CD4-positive, alpha-beta T cell treated with Interleukin-21 for 1 hour (primary cell): ENCODE measurements around the gene AOPEP.

Experiments used
- DNase-seq: peaks from one replicate; pipeline ENCODE4 v3.0.0-alpha.2; 2020

AOPEP gene

DNA sequence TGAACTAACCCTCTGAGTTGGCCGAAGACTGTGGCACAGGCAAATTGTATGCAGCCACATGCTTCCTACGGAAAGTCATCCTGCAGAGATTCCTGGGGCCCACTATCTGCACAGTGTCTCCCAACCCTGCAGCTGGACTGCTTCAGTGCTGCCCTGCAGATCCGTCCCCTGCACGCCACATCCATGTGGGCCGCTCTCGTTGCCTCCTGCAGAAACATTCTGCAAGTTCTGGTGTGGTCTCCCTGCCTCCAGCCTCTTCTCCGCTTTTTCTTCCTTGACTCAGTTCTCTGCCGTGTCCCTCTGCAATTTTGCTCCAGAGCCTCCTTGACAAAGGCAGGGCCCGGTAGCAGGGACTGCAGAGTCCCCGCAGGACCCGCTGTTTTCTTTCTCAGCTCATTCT is 249.0 kb downstream of the AOPEP start:
- no peak for DNase-seq

DNA sequence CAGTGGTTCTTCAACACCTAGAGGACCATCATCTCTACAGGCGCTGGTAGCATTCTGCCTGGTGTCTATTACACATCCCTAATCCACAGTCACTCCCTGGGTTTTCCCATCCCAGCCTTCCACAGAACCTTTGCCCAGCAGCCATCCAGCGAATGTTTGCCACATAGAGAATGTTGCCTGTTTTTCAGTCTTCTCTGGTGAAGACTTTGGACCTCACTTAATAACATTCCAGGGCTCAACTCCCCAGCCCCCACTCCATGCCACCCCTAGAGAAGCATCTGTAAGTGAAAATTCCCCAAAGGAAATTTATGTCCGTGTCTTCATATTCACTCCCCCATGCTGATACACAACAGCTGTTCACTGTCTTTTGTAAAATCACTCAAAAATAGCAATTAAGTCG is 249.6 kb downstream of the AOPEP start:
- DNase-seq: no peak

DNA sequence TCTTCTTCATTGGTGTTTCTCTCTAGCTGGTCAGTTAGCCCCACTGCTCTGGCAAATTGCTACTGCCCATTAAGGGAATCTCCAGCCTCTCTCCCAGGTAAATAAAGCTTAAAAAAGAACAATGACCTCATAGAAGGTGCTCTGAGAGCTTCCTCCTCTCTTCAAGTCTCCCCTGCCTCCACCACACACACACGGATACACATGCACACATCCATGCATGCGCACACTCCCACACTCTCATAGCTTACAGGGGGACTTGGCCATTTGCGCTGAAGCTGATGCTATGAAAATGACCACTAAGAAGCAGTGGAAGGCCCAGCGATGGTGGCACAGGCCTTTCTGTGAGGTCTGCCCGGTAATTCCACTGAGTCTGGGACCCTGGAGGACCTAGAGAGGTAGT is 250.9 kb downstream of the AOPEP start:
- DNase-seq: no peak

DNA sequence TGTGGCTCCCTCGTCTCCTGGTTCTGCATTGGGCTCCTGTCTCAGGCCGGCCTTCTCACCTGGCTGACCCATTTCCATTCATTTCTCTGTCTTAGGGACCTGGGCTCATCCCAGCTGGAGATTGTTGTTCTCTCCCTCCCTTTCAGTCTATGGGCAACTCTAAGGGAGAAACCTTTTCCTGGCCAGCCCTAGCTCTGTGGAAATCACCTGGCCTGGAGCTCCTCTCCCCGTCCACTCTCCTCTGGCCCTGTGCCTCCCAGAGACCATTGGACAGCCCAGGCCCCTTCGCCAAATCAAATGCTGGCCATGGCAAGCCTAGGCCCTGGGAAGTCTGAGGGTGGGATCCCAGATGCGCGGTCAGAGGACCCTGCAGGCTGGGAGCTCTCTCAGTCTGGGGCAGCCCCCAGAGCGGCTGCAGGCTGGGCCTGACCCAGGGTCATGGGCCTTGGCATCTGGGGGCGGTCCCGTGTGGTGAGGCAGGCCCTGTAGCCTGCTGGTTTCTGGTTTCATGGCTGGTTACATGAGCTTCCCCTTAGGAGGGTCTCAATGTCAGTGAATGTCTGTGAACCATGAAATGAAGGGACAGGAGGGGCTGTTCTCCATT is 253.5 kb downstream of the AOPEP start:
- DNase-seq: no peak

DNA sequence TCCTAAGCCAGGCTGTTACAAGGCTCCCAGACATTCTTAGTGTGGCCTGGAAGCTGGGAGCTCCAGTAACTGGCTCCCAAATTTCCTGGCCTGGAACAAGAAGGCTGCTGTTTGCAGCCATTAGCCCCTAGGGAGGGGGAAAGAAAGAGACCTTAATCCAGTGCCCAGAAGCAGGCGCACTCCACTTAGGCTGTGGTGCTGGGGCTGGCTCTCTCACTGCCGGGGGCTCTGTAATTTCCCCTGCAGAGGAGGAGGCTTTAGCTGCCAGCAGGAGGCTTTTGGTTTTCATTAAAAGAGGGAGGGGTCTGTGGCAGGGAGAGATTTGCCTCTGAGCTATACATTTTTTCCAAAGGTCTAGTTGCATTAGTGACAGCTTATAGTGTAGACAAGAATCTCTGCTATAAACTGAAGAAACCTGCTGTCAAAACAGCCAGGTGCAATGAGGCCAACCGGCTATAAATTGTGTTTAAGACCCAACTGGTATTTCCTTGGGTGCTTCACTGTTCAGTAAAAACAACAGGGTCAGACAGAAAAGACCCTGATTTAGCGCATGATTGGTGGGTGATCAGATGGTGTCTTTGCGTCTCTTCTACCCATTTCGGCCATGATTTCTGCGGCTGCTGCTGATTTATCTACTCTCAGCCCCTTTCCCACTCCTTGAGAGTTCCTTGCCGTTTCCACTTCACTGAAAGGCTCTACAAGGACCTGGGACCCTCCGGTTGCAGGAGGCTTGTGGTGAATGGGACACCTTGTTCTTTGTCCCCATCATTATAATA is 254.6 kb downstream of the AOPEP start:
- DNase-seq: no peak

- DNase-seq: no peak
These were observed 255.2 kb downstream of the AOPEP start for GRCh38 chr9:94981723-94982090.

- DNase-seq: no peak
These were observed 255.7 kb downstream of the AOPEP start for GRCh38 chr9:94982211-94982610.

DNA sequence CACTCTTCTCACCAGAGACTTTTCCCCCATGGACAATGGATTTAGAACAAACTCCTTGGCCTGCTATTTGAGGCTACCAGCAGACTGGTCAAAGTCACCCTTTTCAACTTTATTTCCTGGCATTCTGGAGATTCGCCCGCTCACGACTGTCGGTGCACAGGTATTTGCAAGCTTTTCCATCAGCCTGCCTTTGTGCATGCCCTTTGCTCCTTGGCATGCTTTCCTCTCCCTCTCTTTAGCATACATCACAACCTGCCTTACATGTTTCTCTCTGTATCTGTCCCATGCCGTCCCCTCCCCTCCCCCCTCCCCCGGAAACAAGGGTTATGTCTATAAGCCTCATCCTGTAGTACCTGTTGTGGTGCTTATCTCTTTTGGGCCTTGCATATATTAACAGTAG is 257.1 kb downstream of the AOPEP start:
- no peak for DNase-seq

DNA sequence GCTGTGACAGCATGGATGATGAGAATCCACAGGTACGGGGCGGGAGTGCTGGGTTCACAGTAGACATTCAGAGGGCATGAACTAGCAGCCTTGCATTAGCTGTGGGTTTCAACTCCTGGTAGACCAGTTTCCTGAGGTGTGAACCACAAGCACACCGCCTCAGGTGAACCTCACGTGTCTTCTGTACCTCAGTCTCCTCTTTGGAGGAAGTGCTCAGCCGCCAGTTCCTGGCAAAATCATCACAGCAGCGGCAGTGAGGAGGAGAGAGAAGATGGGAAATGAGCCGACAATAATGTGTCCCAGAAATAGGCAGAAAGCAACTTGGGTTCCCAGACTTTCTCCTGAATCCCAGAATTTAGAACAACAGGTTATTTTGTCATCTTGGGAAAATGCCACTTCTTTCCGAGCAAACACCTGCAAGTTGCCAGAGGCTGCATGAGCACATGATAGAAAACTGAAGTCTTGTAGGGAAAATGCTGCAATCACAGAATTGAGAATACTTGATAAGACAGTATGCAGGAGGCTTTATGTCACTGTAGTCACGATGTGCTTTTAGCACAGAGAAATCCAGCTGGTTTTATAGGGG is 258.5 kb downstream of the AOPEP start:
- no peak for DNase-seq

GRCh38 chr9:94985649-94986048 is 259.1 kb downstream of the AOPEP start:
- DNase-seq: no peak

DNA sequence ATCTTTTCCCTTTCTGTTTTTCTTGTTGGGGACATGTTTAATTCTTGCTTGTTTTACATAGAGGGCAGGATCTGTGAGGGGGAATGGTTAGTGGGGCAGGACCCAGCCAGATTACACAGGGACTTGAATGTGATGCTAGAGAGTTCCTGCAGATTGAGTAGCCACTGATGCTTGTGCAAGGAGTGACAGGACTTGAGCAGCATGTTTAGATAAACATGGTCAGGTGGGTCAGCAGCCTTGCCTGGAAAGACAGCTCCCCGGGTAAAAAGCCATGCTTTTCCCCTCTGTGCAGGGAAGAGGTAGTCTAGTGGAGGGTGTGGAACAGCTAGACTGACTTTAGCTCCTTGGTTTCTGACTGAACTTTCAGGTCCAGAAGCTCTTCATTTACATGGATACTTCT is 261.2 kb downstream of the AOPEP start:
- no peak for DNase-seq

- no peak for DNase-seq
These were observed 264.5 kb downstream of the AOPEP start for GRCh38 chr9:94990897-94991561.

DNA sequence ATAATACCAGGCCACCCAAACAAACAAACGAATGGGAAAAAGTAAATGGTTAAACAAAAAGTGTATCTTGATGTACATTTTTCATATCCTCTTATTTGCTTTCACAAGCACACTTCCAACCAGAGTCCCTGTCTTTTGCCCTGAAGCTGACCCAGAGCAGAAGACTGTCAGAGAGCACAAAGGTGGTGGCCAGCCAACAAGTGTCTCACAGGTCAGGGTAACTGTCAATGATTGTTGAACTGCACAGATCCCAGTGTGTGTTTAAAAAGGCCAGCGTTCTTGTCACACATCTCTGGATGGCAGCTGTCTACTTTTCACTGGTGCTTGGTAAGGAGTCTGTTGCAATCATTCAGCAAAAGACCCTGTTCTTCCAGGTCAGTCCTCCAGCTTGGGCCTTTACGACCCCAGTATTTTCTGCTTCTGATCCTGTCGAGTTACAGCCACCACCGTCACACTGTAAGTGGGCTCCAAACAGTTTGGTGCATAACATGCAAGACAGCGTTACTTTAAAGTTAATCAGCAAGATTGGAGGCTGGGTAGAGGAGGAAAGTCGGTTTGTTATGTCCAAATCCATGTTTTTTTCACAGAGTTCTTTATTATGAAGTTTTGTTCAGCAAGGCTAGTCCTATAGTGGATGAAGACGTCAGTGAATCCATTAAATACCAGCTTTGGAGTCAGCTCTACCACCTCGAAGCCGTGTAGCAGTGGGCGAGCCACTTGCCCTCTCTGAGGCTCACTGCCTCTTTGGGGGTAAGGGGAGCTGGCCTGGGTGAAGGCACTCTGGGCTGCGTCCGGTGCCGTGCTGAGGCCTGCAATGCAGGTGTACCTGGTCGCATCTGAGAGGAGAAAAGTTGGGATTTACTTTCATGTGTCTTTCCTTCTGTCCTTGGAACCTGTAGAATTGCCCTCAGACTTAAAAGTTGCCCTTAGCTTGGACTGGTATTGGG is 265.7 kb downstream of the AOPEP start:
- no peak for DNase-seq

DNA sequence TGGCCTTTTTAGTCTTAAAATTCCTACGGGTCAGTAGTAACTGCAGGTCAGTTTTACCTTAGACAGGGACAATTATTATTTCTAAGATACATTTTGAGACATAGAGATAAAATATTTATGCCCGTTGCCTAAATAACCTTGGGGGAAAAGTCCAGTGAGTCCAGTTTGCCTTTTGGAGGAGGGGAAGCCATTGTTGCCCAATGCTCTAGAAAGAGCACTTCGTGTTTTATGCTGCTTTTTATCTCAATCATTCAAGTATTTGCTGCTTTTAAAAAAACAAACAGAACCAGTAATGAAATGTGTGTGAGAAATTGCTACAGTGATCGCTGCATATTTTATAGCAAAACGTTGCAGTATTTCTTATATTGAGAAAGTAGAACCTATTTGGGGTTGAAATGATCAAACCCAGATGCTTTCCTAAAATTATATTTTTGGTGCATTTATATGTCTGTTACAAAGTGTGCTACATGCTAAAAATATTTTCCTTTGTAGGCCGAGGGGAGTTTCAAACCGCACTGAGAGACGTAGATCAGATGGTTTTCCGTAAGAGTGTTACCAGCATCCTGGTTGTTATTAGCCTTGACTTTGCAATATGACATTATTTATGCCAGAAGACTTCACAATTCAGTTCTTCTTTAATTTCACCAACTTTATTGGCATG is 266.8 kb downstream of the AOPEP start:
- no peak for DNase-seq

DNA sequence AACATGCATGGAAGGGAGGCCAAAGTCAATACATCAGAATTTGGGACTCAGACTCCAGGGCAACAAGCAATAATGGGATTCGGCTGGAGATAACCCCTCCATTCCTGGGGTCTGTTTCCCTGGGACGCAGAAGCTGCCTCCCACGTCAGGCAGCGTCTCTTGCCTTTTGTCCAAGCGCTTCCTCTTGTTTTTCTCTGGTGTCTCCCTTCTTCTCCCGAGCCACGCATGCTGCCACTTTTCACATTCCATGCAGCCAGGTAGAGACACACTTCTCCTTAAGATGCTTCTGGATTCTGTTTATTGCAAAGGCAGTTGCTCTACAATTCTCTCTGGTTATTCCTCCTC is 267.3 kb downstream of the AOPEP start:
- DNase-seq: no peak

DNA sequence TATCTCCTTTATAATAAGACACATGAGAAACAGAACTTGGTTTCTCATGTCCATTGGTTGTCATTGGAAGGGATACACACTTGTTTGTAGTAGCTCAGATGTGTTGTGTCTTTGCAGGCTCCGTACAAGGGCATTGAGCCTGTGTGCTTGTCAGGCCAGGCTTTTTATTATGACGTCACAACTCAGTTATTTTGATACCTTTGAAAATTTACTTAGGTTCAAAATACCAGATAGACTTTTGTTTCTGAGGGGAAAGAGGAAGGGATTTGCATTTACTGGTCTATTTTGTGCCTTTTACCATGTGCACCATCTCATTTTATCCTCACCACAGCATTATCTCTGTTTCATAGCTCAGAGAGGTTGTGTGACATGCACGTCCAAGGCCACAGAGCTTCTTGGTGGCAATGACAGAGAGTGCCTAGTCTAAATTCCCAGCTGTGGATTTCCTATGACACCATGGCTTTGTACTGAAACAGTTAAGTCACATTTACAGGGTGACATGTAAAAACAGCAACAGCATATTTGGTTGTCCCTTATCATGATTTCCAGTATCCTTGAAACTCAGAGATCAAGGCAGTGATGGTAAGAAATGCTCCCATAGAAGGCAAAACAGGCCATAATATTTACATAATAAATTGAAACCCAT is 268.7 kb downstream of the AOPEP start:
- no peak for DNase-seq

- DNase-seq: no peak
These were observed 270.1 kb downstream of the AOPEP start for GRCh38 chr9:94996641-94997040.

- DNase-seq: no peak
These were observed 271.2 kb downstream of the AOPEP start for GRCh38 chr9:94997727-94998126.

- no peak for DNase-seq
These were observed 273.3 kb downstream of the AOPEP start for GRCh38 chr9:94999832-95000231.

- DNase-seq: no peak
These were observed 274.3 kb downstream of the AOPEP start for GRCh38 chr9:95000821-95001220.

- no peak for DNase-seq
These were observed 275.2 kb downstream of the AOPEP start for GRCh38 chr9:95001720-95002119.
